A549 (cell line): ENCODE data around the gene SUPT3H. TPM values are rescaled to one million over a fixed set of nuclear protein-coding genes. Genes with fewer than 3 reads are reported as not detected.

Source experiments
- ATAC-seq, 2 experiments: fragments of 200-7000 bp in 1 of 2; fragments of >200 bp in 1 of 2; cut with Nextera tagmentation in 1 of 2; cut with Tn5 transposase in 1 of 2; 3 replicates each; pipeline versions ENCODE4 v1.8.0 to v1.9.1; 2018 to 2020; ENCODE audit warnings: mild to moderate bottlenecking in 1 of 2, moderate library complexity in 1 of 2
- CTCF ChIA-PET: fragments of 300-600 bp; sonication (Branson Sonifier 250); formaldehyde crosslinking; extraction: SDS; loops from one replicate; lab custom pipeline; 2021; ENCODE audit warnings: antibody characterized with exemption, inconsistent platforms; lab: Yijun Ruan, JAX
- POLR2A ChIA-PET: fragments of 350-600 bp; formaldehyde crosslinking; extraction: SDS; loops from one replicate; lab custom pipeline; 2021; ENCODE audit warnings: antibody characterized with exemption, inconsistent platforms; lab: Yijun Ruan, JAX
- DNase-seq, 2 experiments: peaks; one replicate each; pipeline versions ENCODE4 v3.0.0 to v3.0.0-alpha.2; 2011 to 2016; ENCODE audit warnings: low read depth in 1 of 2, low spot score in 1 of 2
- FAIRE-seq: peaks from 2 replicates; lab custom pipeline; 2011; peaks lifted over from hg19 to GRCh38; lab: Jason Lieb, UNC
- H3K27ac ChIP-seq, 2 experiments: fragments of >200 bp; sonication (Bioruptor Twin); formaldehyde crosslinking; 3 replicates each; pipeline ENCODE4 v1.5.1; 2016 to 2017
- H3K4me1 ChIP-seq: fragments of >200 bp; sonication (Bioruptor Twin); formaldehyde crosslinking; 3 replicates; pipeline ENCODE4 v1.6.1; 2016
- H3K4me2 ChIP-seq: fragments of >200 bp; sonication (Bioruptor Twin); formaldehyde crosslinking; 3 replicates; pipeline ENCODE4 v1.6.1; 2016
- H3K4me3 ChIP-seq: fragments of >200 bp; sonication (Bioruptor Twin); formaldehyde crosslinking; 3 replicates; pipeline ENCODE4 v1.5.1; 2016
- H3K9me3 ChIP-seq: fragments of >200 bp; sonication (Bioruptor Twin); formaldehyde crosslinking; 3 replicates; pipeline ENCODE4 v1.6.1; 2016
- EHF ChIP-seq: fragments of 250-450 bp; sonication (Bioruptor Pico); IDR thresholded peaks from 2 replicates; pipeline ENCODE4 v1.5.0; 2020; ENCODE audit warnings: mild to moderate bottlenecking
- ELK1 ChIP-seq: fragments of 150-350 bp; IDR thresholded peaks from 2 replicates; pipeline ENCODE4 v1.6.1; 2014; ENCODE audit warnings: low read depth, mild to moderate bottlenecking, low read length
- EP300 ChIP-seq, 2 experiments: fragments of >200 bp; sonication (Bioruptor Twin); formaldehyde crosslinking; IDR thresholded peaks; 2 replicates in 1 of 2; 3 replicates in 1 of 2; pipeline ENCODE4 v1.6.1; 2016 to 2017
- FOSB ChIP-seq: fragments of 250-450 bp; sonication (Bioruptor Pico); IDR thresholded peaks from 2 replicates; pipeline ENCODE4 v1.5.0; 2020; ENCODE audit warnings: mild to moderate bottlenecking, moderate library complexity
- GATA3 ChIP-seq: IDR thresholded peaks from 2 replicates; pipeline ENCODE4 v1.6.1; 2012; ENCODE audit warnings: borderline replicate concordance
- HDAC2 ChIP-seq: fragments of 200-600 bp; sonication (generic); IDR thresholded peaks from 2 replicates; pipeline ENCODE4 v1.6.1; 2016
- HMGXB4 ChIP-seq: fragments of 250-450 bp; sonication (Bioruptor Pico); IDR thresholded peaks from 2 replicates; pipeline ENCODE4 v1.5.0; 2021; ENCODE audit warnings: mild to moderate bottlenecking, moderate library complexity, borderline replicate concordance
- KDM5A ChIP-seq: fragments of 200-600 bp; sonication (generic); IDR thresholded peaks from 2 replicates; pipeline ENCODE4 v1.6.1; 2016; ENCODE audit warnings: antibody characterized with exemption, mild to moderate bottlenecking
- MAX ChIP-seq: IDR thresholded peaks from 2 replicates; pipeline ENCODE4 v1.6.1; 2012
- NFE2L2 ChIP-seq: fragments of 150-350 bp; conservative IDR thresholded peaks from 2 replicates; pipeline ENCODE4 v1.6.1; 2014; ENCODE audit warnings: low read length
- NR3C1 ChIP-seq: fragments of >200 bp; sonication (Bioruptor Twin); formaldehyde crosslinking; IDR thresholded peaks from 3 replicates; pipeline ENCODE4 v1.6.1; 2017
- POLR2AphosphoS2 ChIP-seq: conservative IDR thresholded peaks from 2 replicates; pipeline ENCODE4 v1.6.1; 2012; ENCODE audit warnings: low read length, improper control_type of control experiment, inconsistent platforms
- REST ChIP-seq: fragments of 200-600 bp; sonication (generic); IDR thresholded peaks from 2 replicates; pipeline ENCODE4 v1.6.1; 2016; ENCODE audit warnings: antibody characterized with exemption, mild to moderate bottlenecking, moderate library complexity
- RFX5 ChIP-seq: fragments of 450-650 bp; IDR thresholded peaks from 2 replicates; pipeline ENCODE4 v1.7.1; 2014; ENCODE audit warnings: antibody characterized with exemption, mild to moderate bottlenecking, moderate library complexity
- RNF2 ChIP-seq: fragments of 200-600 bp; sonication (generic); IDR thresholded peaks from 2 replicates; pipeline ENCODE4 v1.6.1; 2016; ENCODE audit warnings: low read depth, mild to moderate bottlenecking, antibody characterized with exemption, moderate library complexity, borderline replicate concordance
- TFCP2L1 ChIP-seq: fragments of 250-450 bp; sonication (Bioruptor Pico); IDR thresholded peaks from 2 replicates; pipeline ENCODE4 v1.5.0; 2021; ENCODE audit warnings: mild to moderate bottlenecking
- USF2 ChIP-seq: fragments of 450-650 bp; IDR thresholded peaks from 2 replicates; pipeline ENCODE4 v1.6.1; 2014; ENCODE audit warnings: antibody characterized with exemption
- ZC3H11A ChIP-seq: fragments of 450-650 bp; IDR thresholded peaks from 2 replicates; pipeline ENCODE4 v1.6.1; 2014; ENCODE audit warnings: antibody characterized with exemption, mild to moderate bottlenecking
- ZSCAN20 ChIP-seq: fragments of 250-450 bp; sonication (Bioruptor Pico); IDR thresholded peaks from 2 replicates; pipeline ENCODE4 v1.8.0; 2022; ENCODE audit warnings: mild to moderate bottlenecking, moderate library complexity
- WGBS: methylation state at CpG from one replicate; pipeline ENCODE4 v1.1.6; 2017; ENCODE audit errors: missing lambda C conversion rate; 5-methylcytosine and 5-hydroxymethylcytosine counted together
- polyA plus RNA-seq, 4 experiments: library from polyadenylated mRNA; depleted of rRNA in 3 of 4; stranded (reverse); fragments of >200 nt; fragmentation: RNase III in 1 of 4; extraction: RNeasy Plus Mini Kit Qiagen cat#74134 plus additional on column Dnase treatment in 1 of 4; gene quantifications; 2 replicates in 3 of 4; 3 replicates in 1 of 4; pipeline ENCODE4 v1.2.3, GENCODE V29; 2011 to 2017

Gene SUPT3H
- polyA plus RNA-seq, 2 of the 4 experiments (the other 2 are of a cell fraction): 4.3 to 6.2 TPM

GRCh38 chr6:45000833-45001232 lies 376.9 kb downstream of the SUPT3H start:
- ATAC-seq (no peak), FAIRE-seq (no peak), DNase-seq (no peak)
- POLR2A ChIA-PET: no interaction called here
- H3K4me3 ChIP-seq: no peak overlapping the region
- TF ChIP-seq HDAC2 (no peak), ZSCAN20 (CRISPR knock-in tag) (no peak), NR3C1 (no peak), USF2 (no peak), TFCP2L1 (CRISPR knock-in tag) (no peak), HMGXB4 (no peak), EHF (CRISPR knock-in tag) (no peak), ELK1 (no peak), FOSB (CRISPR knock-in tag) (no peak)
- H3K27ac ChIP-seq: no peak overlapping the region
- no peaks in the 10 kb centered on the region for H3K4me1 ChIP-seq
- no peaks in the 10 kb centered on the region for H3K9me3 ChIP-seq
- no peak overlapping the region for H3K4me2 ChIP-seq
- CTCF ChIA-PET: no interaction called here

GRCh38 chr6:44999066-44999465 lies 378.7 kb downstream of the SUPT3H start:
- Histone ChIP-seq H3K9me3 (no peaks in the 10 kb centered on the region), H3K27ac (no peak overlapping the region), H3K4me1 (no peaks in the 10 kb centered on the region), H3K4me3 (no peak overlapping the region), H3K4me2 (no peak overlapping the region)
- FAIRE-seq: no peak
- ATAC-seq: no peak
- 87% methylated on average over 8 of the region's 8 CpGs for WGBS
- ChIA-PET CTCF (interaction anchor here (1.4 kb wide), 1 partner anchor 9 kb away, joined by 3 read pairs; no protein-coding TSS in a partner anchor), POLR2A (no interaction called here)
- TF ChIP-seq POLR2AphosphoS2 (no peak), TFCP2L1 (CRISPR knock-in tag) (no peak), NFE2L2 (no peak), GATA3 (no peak)
- DNase-seq: no peak

GRCh38 chr6:44995486-44996132 lies 382.1 kb downstream of the SUPT3H start:
- no peak for ATAC-seq
- 89% methylated on average over 3 of the region's 3 CpGs for WGBS

More at GRCh38 chr6:44995486-44996132, 382.1 kb downstream of the SUPT3H start:
- H3K4me1 ChIP-seq: no peaks in the 10 kb centered on the region
- H3K27ac ChIP-seq: no peak overlapping the region
- DNase-seq (no peak), FAIRE-seq (no peak)
- POLR2A ChIA-PET: no interaction called here
- no peaks in the 10 kb centered on the region for H3K9me3 ChIP-seq
- no peak overlapping the region for H3K4me2 ChIP-seq
- H3K4me3 ChIP-seq: no peak overlapping the region
- TF ChIP-seq NFE2L2 (no peak), HDAC2 (no peak), GATA3 (no peak), EP300 (IDR thresholded peaks at IDR 0.05) (no peak), NR3C1 (no peak), ZC3H11A (no peak), RFX5 (no peak), RNF2 (no peak), REST (no peak), ZSCAN20 (CRISPR knock-in tag) (no peak), MAX (no peak), KDM5A (no peak)
- CTCF ChIA-PET: no interaction called here
